ENCODE measurements around the gene ARL2BP. TPM values are rescaled to one million over a fixed set of nuclear protein-coding genes. Genes with fewer than 3 reads are reported as not detected.

The ARL2BP gene
- total RNA-seq, 1 donor from 2014 or later, result 57.8 TPM

- no peaks in the 10 kb centered on the region for H3K9me3 ChIP-seq (replicated peaks)
- no peak for TF ChIP-seq CTCF (IDR thresholded peaks at IDR 0.05; ENCODE audit: borderline replicate concordance)
- H3K4me1 ChIP-seq, result peaks cover 15% of the 10 kb centered on the region
- H3K27ac ChIP-seq (replicated peaks), result no peak overlapping the region
- no peak overlapping the region for H3K4me3 ChIP-seq
- no peaks in the 10 kb centered on the region for H3K36me3 ChIP-seq
- DNase-seq, result no peak
- no peaks in the 10 kb centered on the region for H3K27me3 ChIP-seq (ENCODE audit: low read depth)
- intact Hi-C loops (cut with micrococcal nuclease), result no loop called here
Measured at GRCh38 chr16:57277586-57277985, 32.5 kb downstream of the ARL2BP start.

- Histone ChIP-seq H3K4me3 (no peak overlapping the region), H3K36me3 (no peaks in the 10 kb centered on the region), H3K4me1 (peaks cover 15% of the 10 kb centered on the region), H3K27me3 (ENCODE audit: low read depth) (peaks cover under 1% of the 10 kb centered on the region), H3K27ac (replicated peaks) (no peak overlapping the region), H3K9me3 (replicated peaks) (no peaks in the 10 kb centered on the region)
- DNase-seq, result no peak
- no peak for TF ChIP-seq CTCF (IDR thresholded peaks at IDR 0.05; ENCODE audit: borderline replicate concordance)
- intact Hi-C loops (cut with micrococcal nuclease), result no loop called here
Measured at GRCh38 chr16:57278494-57278893, 33.4 kb downstream of the ARL2BP start.

- Histone ChIP-seq H3K4me3 (no peak overlapping the region), H3K27me3 (ENCODE audit: low read depth) (peaks cover 16% of the 10 kb centered on the region), H3K4me1 (peaks cover 28% of the 10 kb centered on the region), H3K27ac (replicated peaks) (no peak overlapping the region), H3K9me3 (replicated peaks) (no peaks in the 10 kb centered on the region), H3K36me3 (no peaks in the 10 kb centered on the region)
- DNase-seq, result no peak
- no peak for TF ChIP-seq CTCF (IDR thresholded peaks at IDR 0.05; ENCODE audit: borderline replicate concordance)
- intact Hi-C loops (cut with micrococcal nuclease), result no loop called here
Measured at GRCh38 chr16:57279780-57280638, 35.0 kb downstream of the ARL2BP start.

GRCh38 chr16:57281791-57282190 is 36.7 kb downstream of the ARL2BP start:
- no peak for TF ChIP-seq CTCF (IDR thresholded peaks at IDR 0.05; ENCODE audit: borderline replicate concordance)
- DNase-seq, result no peak
- Histone ChIP-seq H3K27ac (replicated peaks) (no peak overlapping the region), H3K4me1 (peaks cover 22% of the 10 kb centered on the region), H3K36me3 (no peaks in the 10 kb centered on the region), H3K4me3 (no peak overlapping the region), H3K27me3 (ENCODE audit: low read depth) (peaks cover 18% of the 10 kb centered on the region), H3K9me3 (replicated peaks) (no peaks in the 10 kb centered on the region)
- intact Hi-C loops (cut with micrococcal nuclease), result no loop called here

- intact Hi-C loops (cut with micrococcal nuclease), result no loop called here
- peaks cover 14% of the 10 kb centered on the region for H3K4me1 ChIP-seq
- peaks cover 18% of the 10 kb centered on the region for H3K27me3 ChIP-seq (ENCODE audit: low read depth)
- no peaks in the 10 kb centered on the region for H3K9me3 ChIP-seq (replicated peaks)
- TF ChIP-seq CTCF (IDR thresholded peaks at IDR 0.05; ENCODE audit: borderline replicate concordance), result no peak
- peak overlapping the region; percentile 75 for H3K4me3 ChIP-seq
- peak overlapping the region; percentile 61 for H3K27ac ChIP-seq (replicated peaks)
- H3K36me3 ChIP-seq, result no peaks in the 10 kb centered on the region
- DNase-seq, result no peak
Measured at GRCh38 chr16:57282510-57283213, 37.6 kb downstream of the ARL2BP start.

Data from left ventricle myocardium inferior (tissue), 1 donor.